CD8-positive, alpha-beta memory T cell (primary cell): ENCODE results near the gene SNCB. TPM values are rescaled to one million over a fixed set of nuclear protein-coding genes. Genes with fewer than 3 reads are reported as not detected.

ENCODE experiments used
- CTCF ChIA-PET: fragments of 350-600 bp; sonication (Branson Sonifier 250); formaldehyde crosslinking; loops from one replicate; lab custom pipeline; 2021; ENCODE audit warnings: antibody characterized with exemption; lab: Charles Lee
- POLR2A ChIA-PET: fragments of 350-600 bp; sonication (Branson Sonifier 250); formaldehyde crosslinking; loops from one replicate; lab custom pipeline; 2021; ENCODE audit warnings: antibody characterized with exemption; lab: Charles Lee
- DNase-seq, 5 donors: peaks; one replicate each; pipeline versions ENCODE4 v3.0.0 to v3.0.0-alpha.2; 2020 to 2022; ENCODE audit warnings: mixed read lengths in 1 of 5
- H3K27ac ChIP-seq: one replicate; pipeline ENCODE4 v1.7.0; 2013; ENCODE audit warnings: low read depth, mild to moderate bottlenecking, low read length, moderate library complexity
- H3K27me3 ChIP-seq: 2 replicates; pipeline ENCODE4 v1.7.0; 2013; ENCODE audit warnings: low read length, mild to moderate bottlenecking; ENCODE audit not compliant: insufficient read depth, poor library complexity, severe bottlenecking
- H3K36me3 ChIP-seq: 2 replicates; pipeline ENCODE4 v1.7.0; 2013; ENCODE audit warnings: mild to moderate bottlenecking, low read length, moderate library complexity; ENCODE audit not compliant: insufficient read depth
- H3K4me1 ChIP-seq: 2 replicates; pipeline ENCODE4 v1.7.0; 2013; ENCODE audit warnings: mild to moderate bottlenecking, low read length, moderate library complexity; ENCODE audit not compliant: insufficient read depth
- H3K4me3 ChIP-seq: 2 replicates; pipeline ENCODE4 v1.7.0; 2013; ENCODE audit warnings: mild to moderate bottlenecking, low read length
- H3K9me3 ChIP-seq: 2 replicates; pipeline ENCODE4 v1.7.0; 2013; ENCODE audit warnings: mild to moderate bottlenecking, low read length
- H3K27ac Mint-ChIP-seq, 8 donors: one replicate each; pipeline ENCODE4 v1.8.0; 2020 to 2021; ENCODE audit warnings: mixed read lengths in 8 of 8, mild to moderate bottlenecking in 6 of 8, inconsistent platforms in 3 of 8, moderate library complexity in 3 of 8
- H3K27me3 Mint-ChIP-seq, 2 donors: one replicate each; pipeline ENCODE4 v1.8.0; 2020 to 2021; ENCODE audit warnings: mixed read lengths in 2 of 2, mild to moderate bottlenecking in 1 of 2, moderate library complexity in 1 of 2
- H3K36me3 Mint-ChIP-seq, 3 donors: one replicate each; pipeline ENCODE4 v1.8.0; 2020 to 2021; ENCODE audit warnings: mixed read lengths in 3 of 3, inconsistent platforms in 1 of 3, mild to moderate bottlenecking in 1 of 3
- H3K4me1 Mint-ChIP-seq, 3 donors: one replicate each; pipeline ENCODE4 v1.8.0; 2020 to 2021; ENCODE audit warnings: mixed read lengths in 3 of 3, inconsistent platforms in 1 of 3, mild to moderate bottlenecking in 1 of 3
- H3K4me3 Mint-ChIP-seq, 7 donors: one replicate each; pipeline ENCODE4 v1.8.0; 2020 to 2021; ENCODE audit warnings: mixed read lengths in 7 of 7, mild to moderate bottlenecking in 6 of 7, moderate library complexity in 4 of 7, inconsistent platforms in 2 of 7
- H3K9me3 Mint-ChIP-seq, 5 donors: one replicate each; pipeline ENCODE4 v1.8.0; 2020 to 2022; ENCODE audit warnings: mixed read lengths in 5 of 5, mild to moderate bottlenecking in 3 of 5, moderate library complexity in 2 of 5, inconsistent platforms in 1 of 5
- polyA plus RNA-seq: library from polyadenylated mRNA; unstranded; fragments of 300-500 nt; fragmentation: Illumina TruSeq; gene quantifications from one replicate; pipeline ENCODE4 v1.2.3, GENCODE V29; 2021
- total RNA-seq, 2 experiments: library from RNA; stranded (reverse); gene quantifications; one replicate each; pipeline ENCODE4 v1.2.3, GENCODE V29; 2021

SNCB gene
- total and polyA plus RNA-seq, 3 experiments from 2014 or later, result not detected

- POLR2A ChIA-PET, result no interaction called here
- no peak overlapping the region for H3K4me3 ChIP-seq
- Mint-ChIP-seq H3K27ac (no peak overlapping the region), H3K9me3 (peaks cover 0 to 3% (median 0%) of the 10 kb centered on the region in 5 donors), H3K4me3 (no peak overlapping the region), H3K36me3 (no peaks in the 10 kb centered on the region), H3K27me3 (peaks cover 10 to 31% of the 10 kb centered on the region in 2 donors), H3K4me1 (no peaks in the 10 kb centered on the region)
- no peaks in the 10 kb centered on the region for H3K4me1 ChIP-seq
- no peak for DNase-seq
- H3K27ac ChIP-seq, result no peak overlapping the region
- no peaks in the 10 kb centered on the region for H3K9me3 ChIP-seq
- no peaks in the 10 kb centered on the region for H3K36me3 ChIP-seq
- CTCF ChIA-PET, result interaction anchor here (2.2 kb wide), 1 partner anchor 22 kb away, joined by 10 read pairs; no protein-coding TSS in a partner anchor
- H3K27me3 ChIP-seq, result peaks cover 10% of the 10 kb centered on the region
Measured at GRCh38 chr5:176639208-176639607, 8.9 kb upstream of the SNCB start.

GRCh38 chr5:176638437-176638836 lies 8.1 kb upstream of the SNCB start:
- H3K36me3 ChIP-seq, result no peaks in the 10 kb centered on the region
- no peak overlapping the region for H3K27ac Mint-ChIP-seq
- no peak overlapping the region for H3K27ac ChIP-seq
- peaks cover 14% of the 10 kb centered on the region for H3K27me3 ChIP-seq
- no peaks in the 10 kb centered on the region for H3K4me1 ChIP-seq
- H3K4me1 Mint-ChIP-seq, result no peaks in the 10 kb centered on the region
- H3K9me3 Mint-ChIP-seq, result peaks cover 0 to 3% (median 0%) of the 10 kb centered on the region in 5 donors
- no peak overlapping the region for H3K4me3 Mint-ChIP-seq
- no peaks in the 10 kb centered on the region for H3K36me3 Mint-ChIP-seq
- ChIA-PET CTCF (interaction anchor here (2.2 kb wide), 1 partner anchor 22 kb away, joined by 10 read pairs; no protein-coding TSS in a partner anchor), POLR2A (no interaction called here)
- peaks cover 18 to 37% of the 10 kb centered on the region in 2 donors for H3K27me3 Mint-ChIP-seq
- H3K4me3 ChIP-seq, result no peak overlapping the region
- H3K9me3 ChIP-seq, result no peaks in the 10 kb centered on the region
- no peak for DNase-seq

DNA sequence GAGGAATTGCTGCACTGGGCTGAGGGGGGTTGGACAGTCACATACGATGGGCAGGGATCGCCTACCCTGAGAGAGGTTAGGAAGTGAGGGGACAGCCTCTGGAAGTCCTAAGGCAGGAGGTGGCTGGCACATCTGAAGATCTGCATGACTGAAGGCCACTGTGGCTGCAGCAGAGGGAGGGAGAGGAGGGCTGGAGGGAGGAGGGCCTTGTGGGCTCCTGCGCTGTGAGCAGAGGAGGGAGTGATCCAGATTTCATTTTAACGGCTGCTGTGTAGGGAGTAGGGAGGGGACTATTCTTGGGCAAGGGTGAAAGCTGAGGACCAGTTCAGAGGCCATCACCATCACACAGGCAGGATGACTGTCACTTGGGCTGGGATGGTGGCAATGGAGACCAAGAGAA lies 7.2 kb upstream of the SNCB start:
- peaks cover 25 to 43% of the 10 kb centered on the region in 2 donors for H3K27me3 Mint-ChIP-seq
- H3K36me3 ChIP-seq, result no peaks in the 10 kb centered on the region
- POLR2A ChIA-PET, result no interaction called here

GRCh38 chr5:176636426-176636825 lies 6.1 kb upstream of the SNCB start:
- Mint-ChIP-seq H3K27me3 (peaks cover 36 to 44% of the 10 kb centered on the region in 2 donors), H3K36me3 (no peaks in the 10 kb centered on the region), H3K4me3 (no peak overlapping the region), H3K4me1 (no peaks in the 10 kb centered on the region), H3K9me3 (peaks cover 0 to 3% (median 0%) of the 10 kb centered on the region in 5 donors), H3K27ac (no peak overlapping the region)
- Histone ChIP-seq H3K27me3 (peaks cover 16% of the 10 kb centered on the region), H3K27ac (no peak overlapping the region), H3K4me3 (no peak overlapping the region), H3K36me3 (no peaks in the 10 kb centered on the region), H3K9me3 (no peaks in the 10 kb centered on the region), H3K4me1 (no peaks in the 10 kb centered on the region)
- DNase-seq, result no peak
- POLR2A ChIA-PET, result no interaction called here
- CTCF ChIA-PET, result interaction anchor here (0.6 to 1.8 kb wide), 2 partner anchors 24 to 208 kb away, joined by 3 to 7 read pairs; no protein-coding TSS in a partner anchor

More for the DNA sequence above, 7.2 kb upstream of the SNCB start:
- Histone ChIP-seq H3K27ac (no peak overlapping the region), H3K9me3 (no peaks in the 10 kb centered on the region), H3K4me3 (no peak overlapping the region), H3K4me1 (no peaks in the 10 kb centered on the region), H3K27me3 (peaks cover 14% of the 10 kb centered on the region)
- H3K27ac Mint-ChIP-seq, result no peak overlapping the region
- H3K4me3 Mint-ChIP-seq, result no peak overlapping the region
- no peaks in the 10 kb centered on the region for H3K4me1 Mint-ChIP-seq
- no peaks in the 10 kb centered on the region for H3K36me3 Mint-ChIP-seq
- peaks cover 0 to 3% (median 0%) of the 10 kb centered on the region in 5 donors for H3K9me3 Mint-ChIP-seq
- no peak for DNase-seq
- CTCF ChIA-PET, result no interaction called here

DNA sequence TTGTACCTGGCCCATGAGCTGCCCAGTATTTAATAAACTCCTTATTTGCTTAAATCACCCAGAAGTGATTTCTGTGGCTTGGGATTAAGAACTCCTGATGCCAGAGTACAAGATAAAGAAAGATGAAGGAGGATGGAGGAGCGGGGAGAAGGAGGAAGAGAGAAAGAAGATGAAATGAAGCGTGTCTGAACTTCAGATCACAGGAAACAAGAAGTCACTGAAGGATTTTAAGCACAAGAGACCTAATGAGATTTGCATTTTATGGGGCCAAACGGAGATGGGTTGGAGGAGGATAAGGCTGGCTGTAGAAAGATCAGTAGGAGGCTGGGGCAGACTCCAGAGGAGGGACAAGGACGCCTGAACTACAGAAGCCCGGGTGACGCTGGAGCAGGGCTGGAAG lies 3.3 kb upstream of the SNCB start:
- Histone ChIP-seq H3K27me3 (peaks cover 42% of the 10 kb centered on the region), H3K27ac (no peak overlapping the region), H3K36me3 (no peaks in the 10 kb centered on the region), H3K4me3 (no peak overlapping the region), H3K9me3 (no peaks in the 10 kb centered on the region), H3K4me1 (peaks cover 6% of the 10 kb centered on the region)
- Mint-ChIP-seq H3K36me3 (no peaks in the 10 kb centered on the region), H3K9me3 (peaks cover 0 to 3% (median 0%) of the 10 kb centered on the region in 5 donors), H3K27me3 (peaks cover 54 to 55% of the 10 kb centered on the region in 2 donors), H3K4me3 (no peak overlapping the region), H3K4me1 (peaks cover 7 to 19% (median 10%) of the 10 kb centered on the region in 3 donors), H3K27ac (no peak overlapping the region)
- ChIA-PET CTCF (interaction anchor here (1.0 to 1.1 kb wide), 3 partner anchors 24 to 217 kb away, joined by 3 read pairs; no protein-coding TSS in a partner anchor), POLR2A (interaction anchor here (1.1 kb wide), 1 partner anchor 13 kb away, joined by 3 read pairs; the partner anchor contains the start of gene TSPAN17)
- no peak for DNase-seq

- no peaks in the 10 kb centered on the region for H3K9me3 ChIP-seq
- CTCF ChIA-PET, result interaction anchor here (0.5 to 1.8 kb wide), 4 partner anchors 25 to 478 kb away, joined by 3 to 9 read pairs (median 3); no protein-coding TSS in a partner anchor
- no peak overlapping the region for H3K4me3 ChIP-seq
- Mint-ChIP-seq H3K36me3 (peaks cover 0 to 2% (median 0%) of the 10 kb centered on the region in 3 donors), H3K4me1 (peaks cover 7 to 23% (median 14%) of the 10 kb centered on the region in 3 donors), H3K9me3 (peaks cover 0 to 3% (median 0%) of the 10 kb centered on the region in 5 donors), H3K27me3 (peaks cover 63 to 64% of the 10 kb centered on the region in 2 donors), H3K27ac (no peak overlapping the region), H3K4me3 (no peak overlapping the region)
- POLR2A ChIA-PET, result no interaction called here
- H3K4me1 ChIP-seq, result peaks cover 6% of the 10 kb centered on the region
- no peak for DNase-seq
- no peaks in the 10 kb centered on the region for H3K36me3 ChIP-seq
- no peak overlapping the region for H3K27ac ChIP-seq
- peaks cover 48% of the 10 kb centered on the region for H3K27me3 ChIP-seq
Measured at GRCh38 chr5:176632745-176633144, 2.4 kb upstream of the SNCB start.

DNA sequence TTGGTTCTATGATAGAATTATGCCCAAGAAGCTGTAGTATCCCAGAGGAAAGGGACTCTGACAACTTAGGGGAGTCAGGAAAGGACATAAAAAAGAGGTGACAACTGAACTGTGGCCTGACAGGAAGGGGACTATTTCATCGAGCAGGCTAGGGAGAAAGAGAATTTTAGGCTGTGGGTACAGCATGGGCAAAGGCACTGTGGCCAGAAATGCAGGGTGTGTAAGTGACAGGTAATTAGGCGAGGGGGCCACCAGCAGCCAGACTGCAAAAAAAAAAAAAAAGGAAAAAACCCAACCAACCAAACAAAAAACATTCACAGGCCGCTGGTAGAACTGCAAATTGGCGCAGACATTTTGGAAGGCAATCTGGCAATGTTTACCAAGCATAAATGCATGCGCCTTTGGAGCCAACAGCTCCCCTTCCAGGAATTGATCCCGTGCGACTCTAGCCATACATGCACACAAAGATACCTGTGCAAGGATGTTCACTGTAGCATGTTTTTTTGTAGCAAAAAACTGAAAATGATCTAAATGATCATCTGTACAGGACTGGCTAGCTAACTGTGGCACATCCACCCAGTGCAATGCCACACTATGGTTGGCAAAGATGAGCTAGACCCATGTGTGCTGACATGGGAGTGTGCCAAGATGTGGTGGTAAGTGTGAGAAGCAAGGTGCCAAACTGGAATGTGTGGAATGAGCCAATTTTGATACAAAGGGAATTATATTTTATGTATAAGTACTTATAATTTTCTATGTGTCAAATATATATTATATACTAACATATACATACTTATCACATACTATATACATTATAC lies 1.3 kb upstream of the SNCB start:
- no peak for DNase-seq
- peaks cover 7 to 23% (median 14%) of the 10 kb centered on the region in 3 donors for H3K4me1 Mint-ChIP-seq
- no peaks in the 10 kb centered on the region for H3K9me3 ChIP-seq
- ChIA-PET POLR2A (interaction anchor here (0.7 kb wide), 1 partner anchor 29 kb away, joined by 5 read pairs; no protein-coding TSS in a partner anchor), CTCF (interaction anchor here (1.3 to 2.3 kb wide), 4 partner anchors 16 to 29 kb away, joined by 4 to 10 read pairs (median 9); partner anchors contain the start of gene TSPAN17)
- peak overlapping the region in 1 of 8 donors; percentile 17 for H3K27ac Mint-ChIP-seq
- peaks cover 6% of the 10 kb centered on the region for H3K4me1 ChIP-seq
- peak overlapping the region in 1 of 7 donors; percentile 12 for H3K4me3 Mint-ChIP-seq
- peaks cover 0 to 3% (median 0%) of the 10 kb centered on the region in 5 donors for H3K9me3 Mint-ChIP-seq
- no peak overlapping the region for H3K4me3 ChIP-seq
- H3K36me3 ChIP-seq, result no peaks in the 10 kb centered on the region
- H3K27ac ChIP-seq, result no peak overlapping the region
- H3K27me3 ChIP-seq, result peaks cover 49% of the 10 kb centered on the region
- peaks cover 0 to 2% (median 0%) of the 10 kb centered on the region in 3 donors for H3K36me3 Mint-ChIP-seq
- H3K27me3 Mint-ChIP-seq, result peaks cover 55 to 74% of the 10 kb centered on the region in 2 donors
